ENCODE measurements around the gene KDM1A.

DNA sequence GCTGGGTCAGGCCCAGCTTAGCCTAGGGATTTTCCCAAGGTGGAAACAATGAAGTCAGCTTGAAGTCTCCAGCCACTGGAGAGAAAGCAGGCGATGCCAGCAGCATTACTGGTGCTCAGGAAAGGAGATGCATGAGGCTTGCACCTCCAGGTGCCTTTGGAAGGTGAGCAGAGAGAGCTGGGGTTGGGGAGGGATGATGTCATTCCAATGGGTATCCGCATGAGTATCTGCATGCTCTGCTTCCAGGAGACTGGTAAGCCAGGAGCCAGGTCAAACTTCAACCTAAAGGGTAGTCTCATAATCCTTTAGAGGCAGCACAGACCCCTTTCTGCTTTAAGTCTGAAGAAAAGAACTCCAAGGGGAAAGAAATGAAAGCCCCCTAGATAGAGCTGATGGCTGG is 68.8 kb downstream of the KDM1A start:
- TF ChIP-seq TCF4 (CRISPR knock-in tag; IDR thresholded peaks at IDR 0.05; ENCODE audit: borderline replicate concordance) (no peak), RARB (CRISPR knock-in tag; IDR thresholded peaks at IDR 0.05) (no peak), ISL1 (CRISPR knock-in tag; IDR thresholded peaks at IDR 0.05) (no peak), ZNF70 (CRISPR knock-in tag; IDR thresholded peaks at IDR 0.05) (no peak), ZFP30 (CRISPR knock-in tag; IDR thresholded peaks at IDR 0.05) (no peak), GLIS3 (CRISPR knock-in tag; IDR thresholded peaks at IDR 0.05) (no peak), OSR1 (CRISPR knock-in tag; IDR thresholded peaks at IDR 0.05) (no peak), ZFP3 (CRISPR knock-in tag; IDR thresholded peaks at IDR 0.05) (no peak), BACH2 (CRISPR knock-in tag; IDR thresholded peaks at IDR 0.05; ENCODE audit: borderline replicate concordance) (no peak), ARNTL (CRISPR knock-in tag; IDR thresholded peaks at IDR 0.05; ENCODE audit: borderline replicate concordance, low read depth) (no peak)
- TF ChIP-seq, protein P1, sequence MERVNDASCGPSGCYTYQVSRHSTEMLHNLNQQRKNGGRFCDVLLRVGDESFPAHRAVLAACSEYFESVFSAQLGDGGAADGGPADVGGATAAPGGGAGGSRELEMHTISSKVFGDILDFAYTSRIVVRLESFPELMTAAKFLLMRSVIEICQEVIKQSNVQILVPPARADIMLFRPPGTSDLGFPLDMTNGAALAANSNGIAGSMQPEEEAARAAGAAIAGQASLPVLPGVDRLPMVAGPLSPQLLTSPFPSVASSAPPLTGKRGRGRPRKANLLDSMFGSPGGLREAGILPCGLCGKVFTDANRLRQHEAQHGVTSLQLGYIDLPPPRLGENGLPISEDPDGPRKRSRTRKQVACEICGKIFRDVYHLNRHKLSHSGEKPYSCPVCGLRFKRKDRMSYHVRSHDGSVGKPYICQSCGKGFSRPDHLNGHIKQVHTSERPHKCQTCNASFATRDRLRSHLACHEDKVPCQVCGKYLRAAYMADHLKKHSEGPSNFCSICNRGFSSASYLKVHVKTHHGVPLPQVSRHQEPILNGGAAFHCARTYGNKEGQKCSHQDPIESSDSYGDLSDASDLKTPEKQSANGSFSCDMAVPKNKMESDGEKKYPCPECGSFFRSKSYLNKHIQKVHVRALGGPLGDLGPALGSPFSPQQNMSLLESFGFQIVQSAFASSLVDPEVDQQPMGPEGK (CRISPR knock-in tag; IDR thresholded peaks at IDR 0.05; ENCODE audit: borderline replicate concordance), result no peak
- TF ChIP-seq, protein P2, sequence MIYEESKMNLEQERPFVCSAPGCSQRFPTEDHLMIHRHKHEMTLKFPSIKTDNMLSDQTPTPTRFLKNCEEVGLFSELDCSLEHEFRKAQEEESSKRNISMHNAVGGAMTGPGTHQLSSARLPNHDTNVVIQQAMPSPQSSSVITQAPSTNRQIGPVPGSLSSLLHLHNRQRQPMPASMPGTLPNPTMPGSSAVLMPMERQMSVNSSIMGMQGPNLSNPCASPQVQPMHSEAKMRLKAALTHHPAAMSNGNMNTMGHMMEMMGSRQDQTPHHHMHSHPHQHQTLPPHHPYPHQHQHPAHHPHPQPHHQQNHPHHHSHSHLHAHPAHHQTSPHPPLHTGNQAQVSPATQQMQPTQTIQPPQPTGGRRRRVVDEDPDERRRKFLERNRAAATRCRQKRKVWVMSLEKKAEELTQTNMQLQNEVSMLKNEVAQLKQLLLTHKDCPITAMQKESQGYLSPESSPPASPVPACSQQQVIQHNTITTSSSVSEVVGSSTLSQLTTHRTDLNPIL (CRISPR knock-in tag; IDR thresholded peaks at IDR 0.05; ENCODE audit: low read depth), result no peak
- TF ChIP-seq, protein P3, sequence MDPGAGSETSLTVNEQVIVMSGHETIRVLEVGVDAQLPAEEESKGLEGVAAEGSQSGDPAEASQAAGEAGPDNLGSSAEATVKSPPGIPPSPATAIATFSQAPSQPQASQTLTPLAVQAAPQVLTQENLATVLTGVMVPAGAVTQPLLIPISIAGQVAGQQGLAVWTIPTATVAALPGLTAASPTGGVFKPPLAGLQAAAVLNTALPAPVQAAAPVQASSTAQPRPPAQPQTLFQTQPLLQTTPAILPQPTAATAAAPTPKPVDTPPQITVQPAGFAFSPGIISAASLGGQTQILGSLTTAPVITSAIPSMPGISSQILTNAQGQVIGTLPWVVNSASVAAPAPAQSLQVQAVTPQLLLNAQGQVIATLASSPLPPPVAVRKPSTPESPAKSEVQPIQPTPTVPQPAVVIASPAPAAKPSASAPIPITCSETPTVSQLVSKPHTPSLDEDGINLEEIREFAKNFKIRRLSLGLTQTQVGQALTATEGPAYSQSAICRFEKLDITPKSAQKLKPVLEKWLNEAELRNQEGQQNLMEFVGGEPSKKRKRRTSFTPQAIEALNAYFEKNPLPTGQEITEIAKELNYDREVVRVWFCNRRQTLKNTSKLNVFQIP (CRISPR knock-in tag; IDR thresholded peaks at IDR 0.05; ENCODE audit: borderline replicate concordance, low read depth), result no peak
- TF ChIP-seq, protein P4, sequence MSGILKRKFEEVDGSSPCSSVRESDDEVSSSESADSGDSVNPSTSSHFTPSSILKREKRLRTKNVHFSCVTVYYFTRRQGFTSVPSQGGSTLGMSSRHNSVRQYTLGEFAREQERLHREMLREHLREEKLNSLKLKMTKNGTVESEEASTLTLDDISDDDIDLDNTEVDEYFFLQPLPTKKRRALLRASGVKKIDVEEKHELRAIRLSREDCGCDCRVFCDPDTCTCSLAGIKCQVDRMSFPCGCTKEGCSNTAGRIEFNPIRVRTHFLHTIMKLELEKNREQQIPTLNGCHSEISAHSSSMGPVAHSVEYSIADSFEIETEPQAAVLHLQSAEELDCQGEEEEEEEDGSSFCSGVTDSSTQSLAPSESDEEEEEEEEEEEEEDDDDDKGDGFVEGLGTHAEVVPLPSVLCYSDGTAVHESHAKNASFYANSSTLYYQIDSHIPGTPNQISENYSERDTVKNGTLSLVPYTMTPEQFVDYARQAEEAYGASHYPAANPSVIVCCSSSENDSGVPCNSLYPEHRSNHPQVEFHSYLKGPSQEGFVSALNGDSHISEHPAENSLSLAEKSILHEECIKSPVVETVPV (CRISPR knock-in tag; IDR thresholded peaks at IDR 0.05), result no peak

Data from SK-N-SH treated with all-trans-retinoic acid at 6 μM for 48 hours (cell line).